ENCODE data around the gene PHKA1.
"Not testable (repeated sequence)": the region's sequence is repeated elsewhere in the genome, so short reads cannot be mapped to it uniquely, and the experiment has no call there.

PHKA1 gene

GRCh38 chrX:72713599-72714477 lies at the start of gene PHKA1:
Gene PHKA1 (minus strand): TSS chrX:72714306. CDS start chrX:72713880, 426 bp downstream.
- not testable (repeated sequence) for DNase-seq (ENCODE audit: low spot score)

DNA sequence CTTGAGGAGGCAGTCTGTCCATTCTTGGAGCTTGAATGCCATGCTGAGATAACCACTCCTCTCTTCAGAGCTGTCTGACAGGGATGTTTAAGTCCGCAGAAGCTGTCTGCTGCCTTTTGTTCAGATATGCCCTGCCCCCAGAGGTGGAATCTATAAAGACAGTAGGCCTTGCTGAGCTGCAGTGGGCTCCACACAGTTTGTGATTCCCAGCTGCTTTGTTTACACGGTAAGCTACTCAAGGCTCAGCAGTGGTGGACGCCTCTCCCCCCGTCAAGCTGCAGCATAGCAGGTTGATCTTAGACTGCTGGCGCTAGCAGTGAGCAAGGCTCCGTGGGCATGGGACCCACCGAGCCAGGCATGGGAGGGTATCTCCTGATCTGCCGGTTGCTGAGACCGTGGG lies 46.3 kb upstream of the PHKA1 start:
- not testable (repeated sequence) for DNase-seq (ENCODE audit: low spot score)

DNA sequence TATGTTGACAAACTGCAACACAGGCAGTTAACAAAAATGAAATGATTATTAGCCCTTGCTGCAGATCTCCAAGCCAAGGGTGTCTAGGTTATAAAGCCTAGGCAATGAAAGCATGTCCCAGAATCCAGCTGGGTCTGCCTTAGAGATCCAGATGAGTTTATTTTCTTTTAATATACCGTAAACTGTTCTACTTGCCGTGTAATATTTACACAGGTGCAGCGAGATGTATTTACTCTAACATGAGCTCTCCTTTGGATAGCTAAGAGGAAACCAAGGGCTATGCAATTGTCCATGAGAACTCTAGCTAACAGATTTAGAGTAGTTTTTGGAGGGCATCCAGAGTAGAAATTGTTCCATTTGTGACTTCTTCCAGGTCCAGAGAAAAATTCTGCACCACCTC lies 34.4 kb upstream of the PHKA1 start:
- DNase-seq (ENCODE audit: low spot score), result not testable (repeated sequence)

DNA sequence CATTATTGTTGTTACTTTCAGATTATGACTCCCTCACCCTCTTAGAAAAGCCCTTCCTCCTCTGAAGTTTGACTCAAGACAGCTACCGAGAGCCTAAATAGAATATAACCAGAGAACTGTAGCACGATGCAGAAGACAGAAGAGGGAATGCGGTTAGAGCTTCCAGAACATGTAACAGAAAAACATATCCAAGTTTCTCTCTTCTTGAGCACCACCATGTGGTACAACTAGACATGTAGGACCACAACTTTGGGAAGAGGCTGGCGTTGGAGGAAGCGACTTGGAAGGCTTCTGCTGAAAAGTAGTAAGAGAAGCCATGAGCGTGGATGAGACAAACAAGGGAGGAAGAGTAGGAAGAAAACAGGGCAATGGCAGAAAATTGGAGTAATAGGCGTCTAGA lies 31.4 kb upstream of the PHKA1 start:
- DNase-seq (ENCODE audit: low spot score), result not testable (repeated sequence)

DNA sequence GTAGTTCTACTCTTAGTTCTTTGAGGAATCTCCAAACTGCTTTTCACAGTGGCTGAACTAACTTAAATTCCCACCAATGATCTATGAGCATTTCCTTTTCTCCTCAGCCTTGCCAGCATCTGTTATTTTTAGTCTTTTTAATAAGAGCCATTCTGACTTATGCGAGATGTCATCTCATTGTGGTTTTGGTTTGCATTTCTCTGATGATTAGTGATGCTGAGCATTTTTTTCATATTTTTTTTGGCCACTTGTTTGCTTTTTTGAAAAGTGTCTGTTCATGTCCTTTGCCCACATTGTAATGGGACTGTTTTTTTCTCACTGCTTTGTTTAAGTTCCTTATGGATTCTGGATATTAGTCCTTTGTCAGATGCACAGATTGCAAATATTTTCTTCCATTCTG lies 21.5 kb upstream of the PHKA1 start:
- DNase-seq (ENCODE audit: low spot score), result no peak

GRCh38 chrX:72733636-72734035 lies 19.5 kb upstream of the PHKA1 start:
- DNase-seq (ENCODE audit: low spot score), result not testable (repeated sequence)

DNA sequence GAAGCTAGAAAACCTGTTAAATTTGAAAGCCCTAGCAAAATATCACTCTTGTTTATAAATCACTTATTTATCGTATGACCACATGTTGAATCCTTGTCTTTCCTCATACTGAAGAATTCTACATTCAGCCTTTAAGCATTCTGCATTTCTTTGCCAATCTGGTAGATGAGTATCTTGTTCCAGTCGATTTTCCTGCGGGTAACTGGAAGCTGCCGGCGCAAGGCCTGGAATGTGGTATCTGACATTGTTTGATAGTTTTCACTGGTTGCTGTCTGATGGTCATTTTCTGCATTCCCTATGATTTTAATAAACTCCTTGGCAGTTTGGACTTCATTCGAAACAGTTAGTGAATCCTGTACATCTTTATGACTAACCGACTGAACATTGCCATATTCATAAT lies 13.7 kb upstream of the PHKA1 start:
- DNase-seq (ENCODE audit: low spot score), result no peak

- no peak for DNase-seq (ENCODE audit: low spot score)
Observed at GRCh38 chrX:72716766-72717165, 2.7 kb upstream of the PHKA1 start.

DNA sequence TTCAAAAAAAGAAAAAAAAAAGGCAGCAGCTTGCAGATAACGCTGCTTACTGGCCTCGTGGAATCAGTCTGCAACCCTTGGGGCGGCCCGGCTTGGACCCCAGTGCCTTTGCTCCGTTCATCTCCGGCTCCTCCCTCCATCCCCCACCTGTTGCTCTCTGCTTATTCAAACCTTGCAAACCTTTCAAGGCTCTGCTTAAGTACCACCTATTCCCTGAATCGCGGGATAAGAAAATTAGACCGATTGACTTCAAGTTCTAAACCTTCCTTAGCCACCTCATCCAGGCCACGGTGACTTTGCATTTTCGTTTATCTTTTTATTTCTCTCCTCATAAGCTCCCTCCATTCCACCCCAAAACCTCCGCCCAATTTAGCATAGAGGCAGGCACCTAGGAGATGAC lies 1.4 kb upstream of the PHKA1 start:
- DNase-seq (ENCODE audit: low spot score), result no peak

DNA sequence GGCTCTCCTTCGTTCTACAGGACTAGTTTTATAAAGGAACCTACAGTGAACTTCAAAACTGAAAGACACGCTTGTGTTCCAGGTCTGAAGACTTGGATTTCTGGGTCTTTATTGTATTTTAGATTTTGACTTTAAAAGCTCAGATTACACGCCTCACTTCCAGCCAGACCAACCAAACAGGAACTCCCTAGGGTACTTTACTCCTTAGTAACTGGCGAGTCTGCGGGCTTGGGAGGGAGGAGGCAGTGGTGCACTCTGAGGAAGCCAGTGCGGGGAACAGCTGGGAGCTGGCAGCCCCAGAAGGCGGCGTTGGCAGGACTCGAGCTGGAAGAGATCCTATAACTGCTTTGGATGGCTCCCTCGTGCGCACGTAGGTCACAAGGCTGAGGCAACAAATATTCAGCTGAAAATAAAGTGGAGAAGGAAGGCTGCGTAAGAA lies 391 bp upstream of the PHKA1 start:
- DNase-seq (ENCODE audit: low spot score), result no peak

- no peak for DNase-seq (ENCODE audit: low spot score)
Observed at GRCh38 chrX:72713130-72713529, 976 bp downstream of the PHKA1 start.

DNA sequence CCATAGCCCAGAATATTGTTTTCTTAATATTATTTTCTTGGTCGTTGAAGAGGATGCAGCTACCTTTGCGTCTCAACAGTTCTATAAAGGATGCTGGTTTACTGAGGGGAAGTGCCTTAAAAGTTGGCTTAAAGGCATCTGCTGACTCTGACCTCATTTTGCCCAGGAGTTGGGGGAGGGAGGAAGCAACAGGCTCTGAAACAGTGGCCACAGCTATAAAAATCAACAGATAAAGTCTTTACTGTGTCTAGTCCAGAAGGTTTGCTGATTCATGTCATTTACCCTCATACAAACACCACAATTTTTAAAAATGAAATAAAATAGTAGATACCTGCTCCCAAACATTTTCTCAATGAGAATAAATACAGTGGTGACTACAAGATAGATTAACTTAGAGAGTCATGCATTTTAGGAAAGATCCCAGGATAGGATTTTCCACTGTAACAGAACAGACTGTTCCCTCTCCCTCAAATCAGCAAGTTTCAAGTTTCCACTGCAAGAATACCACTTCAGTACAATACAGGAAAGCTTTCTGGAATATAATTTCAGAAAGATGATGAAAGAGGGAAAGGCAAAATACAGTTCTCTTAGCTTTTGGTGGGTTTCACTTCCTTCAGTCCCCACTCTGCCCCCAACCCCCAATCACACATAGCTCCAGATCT lies 1.9 kb downstream of the PHKA1 start:
- no peak for DNase-seq (ENCODE audit: low spot score)

GRCh38 chrX:72705814-72706213 lies 8.3 kb downstream of the PHKA1 start:
- DNase-seq (ENCODE audit: low spot score), result no peak

GRCh38 chrX:72705111-72705510 lies 9.0 kb downstream of the PHKA1 start:
- DNase-seq (ENCODE audit: low spot score), result no peak

DNA sequence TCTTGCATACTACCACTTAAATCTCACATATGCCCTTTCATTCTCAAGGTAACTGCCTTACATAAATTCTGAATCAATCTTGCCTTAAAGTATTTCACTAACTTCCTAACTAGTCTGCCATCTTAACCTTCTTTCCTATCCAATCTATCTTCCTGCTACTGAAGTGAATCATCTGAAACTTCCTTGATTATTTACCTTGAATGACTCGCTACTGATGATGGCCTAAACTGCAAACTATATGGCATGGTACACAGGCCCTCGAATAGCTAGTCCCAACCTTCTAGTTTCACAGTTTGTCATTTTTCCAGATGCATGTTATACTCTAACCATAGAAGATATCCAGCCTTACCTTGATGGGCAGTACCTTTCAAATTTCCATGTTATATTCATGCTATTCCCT lies 19.9 kb downstream of the PHKA1 start:
- no peak for DNase-seq (ENCODE audit: low spot score)

DNA sequence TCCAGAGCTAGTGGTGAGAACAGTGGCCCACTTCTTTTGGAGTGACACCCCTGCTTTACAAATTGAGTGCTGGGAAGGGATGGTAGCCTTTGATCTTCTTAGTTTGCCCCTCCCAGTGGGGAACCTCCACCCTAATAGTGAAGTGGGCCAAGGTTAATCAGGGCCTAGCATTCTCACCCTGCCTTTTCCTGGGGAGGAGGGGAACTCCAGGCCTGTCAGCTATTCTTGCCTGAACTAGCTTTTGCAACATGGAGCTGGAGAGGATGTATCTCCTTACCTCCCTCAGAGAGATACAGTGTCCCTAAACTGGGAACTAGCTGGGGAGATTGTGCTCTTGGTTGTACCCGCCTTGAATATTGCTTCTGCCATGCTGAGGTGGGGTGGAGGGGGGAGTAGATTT lies 20.6 kb downstream of the PHKA1 start:
- DNase-seq (ENCODE audit: low spot score), result no peak

GRCh38 chrX:72687396-72687795 lies 26.7 kb downstream of the PHKA1 start:
- DNase-seq (ENCODE audit: low spot score), result no peak

- no peak for DNase-seq (ENCODE audit: low spot score)
Observed at GRCh38 chrX:72685810-72686456, 28.2 kb downstream of the PHKA1 start.

DNA sequence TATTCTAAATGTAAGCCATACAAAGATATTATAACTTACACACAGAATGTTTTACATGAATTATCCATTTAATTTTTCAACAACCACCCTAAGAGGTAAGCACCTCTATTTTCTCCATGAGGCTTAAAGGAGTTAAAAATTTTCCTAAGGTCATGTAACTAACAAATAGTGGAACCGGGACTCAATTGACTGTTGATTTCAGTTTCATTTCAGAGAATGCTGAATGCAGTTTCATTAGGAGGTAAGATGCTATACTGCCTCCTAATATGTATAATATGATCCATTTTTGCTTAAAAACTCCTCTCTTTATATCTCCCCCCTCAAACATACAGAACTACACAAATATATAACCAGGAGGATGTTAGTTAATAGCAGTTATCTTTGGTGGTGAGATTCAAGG lies 29.1 kb downstream of the PHKA1 start:
- no peak for DNase-seq (ENCODE audit: low spot score)

DNA sequence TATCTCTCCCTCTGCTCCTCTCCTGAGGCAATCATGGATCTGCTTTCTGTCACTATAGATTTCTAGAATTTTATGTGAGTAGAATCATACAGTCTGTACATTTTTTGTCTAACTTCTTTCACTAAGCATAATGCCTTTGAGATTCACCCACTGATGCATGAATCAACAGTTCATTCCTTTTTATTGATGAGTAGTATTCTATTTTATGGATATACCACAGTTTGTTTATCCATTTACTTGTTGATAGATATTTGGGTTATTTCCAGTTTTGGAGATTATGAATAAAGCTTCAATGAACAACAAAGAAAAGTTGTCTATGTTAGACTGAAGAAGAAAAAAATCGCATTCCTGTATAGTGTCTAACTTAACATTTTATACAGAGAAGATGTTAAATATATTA lies 30.5 kb downstream of the PHKA1 start:
- DNase-seq (ENCODE audit: low spot score), result no peak

DNA sequence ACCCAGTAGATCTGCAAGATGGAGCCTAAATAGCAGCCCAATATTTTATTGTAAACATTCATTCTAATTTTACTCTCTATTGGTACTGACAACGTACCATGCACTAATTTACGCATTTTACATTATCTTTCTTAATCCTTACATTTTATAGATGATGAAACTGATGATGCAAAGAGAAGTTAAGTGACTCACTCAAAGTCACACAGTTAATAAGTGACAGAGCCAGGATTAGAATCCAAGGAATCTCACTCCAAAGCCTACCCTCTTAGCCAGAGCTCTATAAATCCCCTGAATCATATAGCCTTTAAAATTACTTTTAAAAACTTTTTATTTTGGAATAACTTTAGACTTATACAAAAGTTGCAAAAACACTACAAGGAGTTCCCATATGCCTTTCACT lies 37.6 kb downstream of the PHKA1 start:
- DNase-seq (ENCODE audit: low spot score), result no peak

GRCh38 chrX:72673951-72674350 lies 40.2 kb downstream of the PHKA1 start:
- not testable (repeated sequence) for DNase-seq (ENCODE audit: low spot score)

GRCh38 chrX:72669508-72669907 lies 44.6 kb downstream of the PHKA1 start:
- DNase-seq (ENCODE audit: low spot score), result not testable (repeated sequence)

Measured in CD4-positive, alpha-beta T cell treated with Interleukin-2 at 100 ng/mL for 4 hours (primary cell).